HG02798 (cell line): Measurements from ENCODE around the gene LTBP3.

Experiments used
- ATAC-seq: cut with Tn5 transposase; IDR thresholded peaks from one replicate; pipeline ENCODE4 v1.9.1; 2021; ENCODE audit warnings: mild to moderate bottlenecking; ENCODE audit not compliant: unreplicated experiment, poor library complexity

LTBP3 gene

DNA sequence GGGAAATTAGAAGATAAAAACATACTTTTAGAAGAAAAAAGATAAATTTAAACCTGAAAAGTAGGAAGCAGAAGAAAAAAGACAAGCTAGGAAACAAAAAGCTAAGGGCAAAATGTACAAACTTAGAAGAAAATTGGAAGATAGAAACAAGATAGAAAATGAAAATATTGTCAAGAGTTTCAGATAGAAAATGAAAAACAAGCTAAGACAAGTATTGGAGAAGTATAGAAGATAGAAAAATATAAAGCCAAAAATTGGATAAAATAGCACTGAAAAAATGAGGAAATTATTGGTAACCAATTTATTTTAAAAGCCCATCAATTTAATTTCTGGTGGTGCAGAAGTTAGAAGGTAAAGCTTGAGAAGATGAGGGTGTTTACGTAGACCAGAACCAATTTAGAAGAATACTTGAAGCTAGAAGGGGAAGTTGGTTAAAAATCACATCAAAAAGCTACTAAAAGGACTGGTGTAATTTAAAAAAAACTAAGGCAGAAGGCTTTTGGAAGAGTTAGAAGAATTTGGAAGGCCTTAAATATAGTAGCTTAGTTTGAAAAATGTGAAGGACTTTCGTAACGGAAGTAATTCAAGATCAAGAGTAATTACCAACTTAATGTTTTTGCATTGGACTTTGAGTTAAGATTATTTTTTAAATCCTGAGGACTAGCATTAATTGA is 58.3 kb downstream of the LTBP3 start:
- ATAC-seq, result no peak

DNA sequence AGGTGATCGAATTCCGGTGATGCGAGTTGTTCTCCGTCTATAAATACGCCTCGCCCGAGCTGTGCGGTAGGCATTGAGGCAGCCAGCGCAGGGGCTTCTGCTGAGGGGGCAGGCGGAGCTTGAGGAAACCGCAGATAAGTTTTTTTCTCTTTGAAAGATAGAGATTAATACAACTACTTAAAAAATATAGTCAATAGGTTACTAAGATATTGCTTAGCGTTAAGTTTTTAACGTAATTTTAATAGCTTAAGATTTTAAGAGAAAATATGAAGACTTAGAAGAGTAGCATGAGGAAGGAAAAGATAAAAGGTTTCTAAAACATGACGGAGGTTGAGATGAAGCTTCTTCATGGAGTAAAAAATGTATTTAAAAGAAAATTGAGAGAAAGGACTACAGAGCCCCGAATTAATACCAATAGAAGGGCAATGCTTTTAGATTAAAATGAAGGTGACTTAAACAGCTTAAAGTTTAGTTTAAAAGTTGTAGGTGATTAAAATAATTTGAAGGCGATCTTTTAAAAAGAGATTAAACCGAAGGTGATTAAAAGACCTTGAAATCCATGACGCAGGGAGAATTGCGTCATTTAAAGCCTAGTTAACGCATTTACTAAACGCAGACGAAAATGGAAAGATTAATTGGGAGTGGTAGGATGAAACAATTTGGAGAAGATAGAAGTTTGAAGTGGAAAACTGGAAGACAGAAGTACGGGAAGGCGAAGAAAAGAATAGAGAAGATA is 59.0 kb downstream of the LTBP3 start, which contains the start of gene MALAT1:
Gene MALAT1, plus strand, starts transcription at position 69 of the 736 bp plus-strand sequence.
- peak; percentile 30 for ATAC-seq

DNA sequence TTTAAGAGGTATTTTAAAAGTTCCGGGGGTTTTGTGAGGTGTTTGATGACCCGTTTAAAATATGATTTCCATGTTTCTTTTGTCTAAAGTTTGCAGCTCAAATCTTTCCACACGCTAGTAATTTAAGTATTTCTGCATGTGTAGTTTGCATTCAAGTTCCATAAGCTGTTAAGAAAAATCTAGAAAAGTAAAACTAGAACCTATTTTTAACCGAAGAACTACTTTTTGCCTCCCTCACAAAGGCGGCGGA is 59.5 kb downstream of the LTBP3 start:
- no peak for ATAC-seq

DNA sequence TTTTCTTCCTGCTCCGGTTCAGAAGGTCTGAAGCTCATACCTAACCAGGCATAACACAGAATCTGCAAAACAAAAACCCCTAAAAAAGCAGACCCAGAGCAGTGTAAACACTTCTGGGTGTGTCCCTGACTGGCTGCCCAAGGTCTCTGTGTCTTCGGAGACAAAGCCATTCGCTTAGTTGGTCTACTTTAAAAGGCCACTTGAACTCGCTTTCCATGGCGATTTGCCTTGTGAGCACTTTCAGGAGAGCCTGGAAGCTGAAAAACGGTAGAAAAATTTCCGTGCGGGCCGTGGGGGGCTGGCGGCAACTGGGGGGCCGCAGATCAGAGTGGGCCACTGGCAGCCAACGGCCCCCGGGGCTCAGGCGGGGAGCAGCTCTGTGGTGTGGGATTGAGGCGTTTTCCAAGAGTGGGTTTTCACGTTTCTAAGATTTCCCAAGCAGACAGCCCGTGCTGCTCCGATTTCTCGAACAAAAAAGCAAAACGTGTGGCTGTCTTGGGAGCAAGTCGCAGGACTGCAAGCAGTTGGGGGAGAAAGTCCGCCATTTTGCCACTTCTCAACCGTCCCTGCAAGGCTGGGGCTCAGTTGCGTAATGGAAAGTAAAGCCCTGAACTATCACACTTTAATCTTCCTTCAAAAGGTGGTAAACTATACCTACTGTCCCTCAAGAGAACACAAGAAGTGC is 60.0 kb downstream of the LTBP3 start:
- no peak for ATAC-seq

DNA sequence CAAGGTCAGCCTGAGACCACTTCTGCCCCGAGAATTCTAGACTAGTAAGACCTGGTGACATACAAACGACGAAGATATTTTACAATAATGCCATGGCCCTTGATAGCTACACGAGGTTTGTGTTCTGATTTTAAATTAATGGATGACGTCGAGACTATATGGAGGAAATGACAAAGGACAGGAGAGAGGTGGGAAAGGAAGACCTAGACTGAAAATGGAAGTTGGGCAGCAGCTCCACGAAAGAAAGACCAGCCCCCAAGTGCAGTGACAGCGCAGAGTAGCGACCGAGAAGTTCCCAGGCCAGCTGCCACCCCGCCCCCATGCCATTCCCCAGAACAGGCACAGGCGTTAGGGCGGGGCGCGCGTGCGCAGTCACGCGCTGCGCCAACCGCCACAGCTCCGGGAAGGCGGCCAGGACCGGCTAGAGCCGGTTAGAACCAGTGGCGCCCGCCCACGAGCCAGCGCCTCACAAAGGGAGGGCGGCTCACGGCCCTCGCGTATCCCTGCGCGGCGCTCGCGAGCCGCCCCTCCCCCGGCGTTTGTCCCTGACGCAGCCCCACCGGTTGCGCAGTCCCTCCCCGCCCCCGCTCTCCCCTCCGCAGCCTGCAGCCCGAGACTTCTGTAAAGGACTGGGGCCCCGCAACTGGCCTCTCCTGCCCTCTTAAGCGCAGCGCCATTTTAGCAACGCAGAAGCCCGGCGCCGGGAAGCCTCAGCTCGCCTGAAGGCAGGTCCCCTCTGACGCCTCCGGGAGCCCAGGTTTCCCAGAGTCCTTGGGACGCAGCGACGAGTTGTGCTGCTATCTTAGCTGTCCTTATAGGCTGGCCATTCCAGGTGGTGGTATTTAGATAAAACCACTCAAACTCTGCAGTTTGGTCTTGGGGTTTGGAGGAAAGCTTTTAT is 60.8 kb downstream of the LTBP3 start:
- peak; percentile 78 for ATAC-seq

DNA sequence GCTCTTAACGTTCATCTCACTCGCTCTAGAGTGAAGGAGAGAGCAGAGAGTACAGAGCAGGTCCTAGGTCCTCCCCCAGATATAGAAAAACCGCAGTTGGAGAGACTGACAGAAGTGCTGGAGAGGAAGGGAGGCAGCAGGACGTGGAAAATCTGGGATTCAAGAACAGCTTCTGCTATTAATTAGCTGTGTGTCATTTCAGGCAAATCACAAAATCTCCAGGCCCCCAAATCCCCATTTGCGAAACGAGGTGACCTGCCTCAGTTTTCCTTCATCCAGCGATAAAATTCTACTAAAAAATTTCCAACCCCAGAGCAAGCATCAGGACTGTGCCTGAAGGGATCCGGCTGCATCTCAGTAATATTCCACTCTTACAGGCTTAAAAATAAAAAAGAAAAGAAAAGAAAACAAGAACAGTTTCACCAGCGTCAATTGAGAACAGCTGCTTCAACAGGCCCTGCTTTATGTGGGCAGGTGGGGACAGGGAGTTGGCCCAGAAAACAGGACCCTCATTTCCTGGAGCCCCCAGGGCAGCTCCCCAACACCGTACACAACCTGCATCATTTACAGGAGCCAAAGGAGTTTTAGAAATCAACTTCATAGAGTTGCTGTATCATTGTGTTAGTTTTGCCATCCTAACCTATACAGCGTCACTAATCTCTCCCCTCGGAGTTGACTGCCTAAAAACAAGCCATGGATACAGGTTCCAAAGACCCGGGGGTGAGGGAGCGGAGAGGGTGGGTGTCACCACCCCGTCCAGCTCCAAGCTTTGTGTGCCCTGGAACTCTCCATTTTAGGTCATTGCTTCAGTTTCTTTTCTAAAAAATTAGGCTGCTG is 61.6 kb downstream of the LTBP3 start:
- ATAC-seq, result peak; percentile 0

DNA sequence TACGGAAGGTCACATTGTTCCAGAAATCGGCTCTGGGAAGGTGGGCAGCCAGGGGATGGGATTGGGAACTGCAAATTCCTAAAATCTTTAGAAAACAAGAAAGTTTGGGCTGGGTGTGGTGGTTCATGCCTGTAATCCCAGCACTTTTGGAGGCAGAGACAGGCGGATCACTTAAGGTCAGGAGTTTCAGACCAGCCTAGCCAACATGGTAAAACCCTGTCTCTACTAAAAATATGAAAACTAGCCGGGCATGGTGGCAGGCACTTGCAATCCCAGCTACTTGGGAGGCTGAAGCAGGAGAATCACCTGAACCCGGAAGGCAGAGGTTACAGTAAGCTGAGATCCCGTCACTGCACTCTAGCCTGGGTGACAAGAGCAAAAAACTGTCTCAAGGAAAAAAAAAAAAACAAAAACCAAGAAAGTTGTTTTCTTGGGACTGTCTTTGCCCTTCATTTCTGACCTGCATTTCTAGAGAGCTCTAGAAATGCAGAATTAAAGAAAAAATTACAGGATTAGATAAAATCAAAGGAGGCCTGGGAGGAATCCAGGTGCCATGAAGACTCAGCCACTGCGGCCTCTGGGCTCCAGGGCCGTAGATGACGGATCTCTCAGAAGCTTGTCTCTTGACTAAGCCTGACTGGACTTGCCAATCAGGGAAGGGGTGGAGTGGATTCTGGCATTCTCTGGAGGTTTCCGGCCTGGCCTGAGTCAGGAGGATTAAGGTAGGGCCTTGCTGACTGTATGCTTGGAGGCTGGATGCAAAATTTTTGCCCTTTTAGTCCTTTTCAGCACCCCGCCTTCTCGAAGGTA is 64.6 kb downstream of the LTBP3 start:
- no peak for ATAC-seq

DNA sequence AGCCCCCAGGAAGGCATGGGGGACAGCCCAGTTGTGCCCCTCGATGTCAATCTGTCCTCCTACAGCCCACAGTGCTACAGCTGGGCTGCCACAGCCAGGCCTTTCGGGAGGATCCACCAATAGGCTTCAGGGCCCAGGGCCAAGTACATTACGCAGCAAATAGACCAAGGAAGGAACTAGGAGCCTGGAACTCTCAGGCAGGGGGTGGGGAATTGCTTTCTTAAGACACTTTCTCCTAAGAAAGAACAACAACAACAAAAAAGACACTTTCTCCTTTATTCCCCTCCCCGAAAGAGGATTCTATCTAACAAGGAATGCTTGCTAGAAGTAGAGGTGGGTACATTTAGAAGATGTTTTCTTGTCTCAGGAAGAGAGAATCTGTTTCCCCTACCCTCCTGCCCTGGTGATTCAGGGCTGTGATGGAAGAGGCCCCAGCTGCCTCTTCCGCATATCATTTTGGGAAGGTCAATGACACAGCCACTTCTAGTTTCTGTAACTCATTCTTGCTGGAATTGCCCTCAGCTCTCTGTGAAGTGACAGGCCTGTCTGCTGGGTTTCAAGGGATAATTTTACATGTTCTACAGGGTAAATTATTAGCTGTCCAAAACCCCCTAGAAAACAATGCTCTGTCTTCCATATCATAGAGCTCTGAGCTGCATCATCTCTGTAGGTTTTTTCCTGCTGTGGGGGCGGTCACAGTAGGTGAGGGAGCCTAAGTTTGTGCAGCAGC is 65.4 kb downstream of the LTBP3 start:
- peak; percentile 16 for ATAC-seq

DNA sequence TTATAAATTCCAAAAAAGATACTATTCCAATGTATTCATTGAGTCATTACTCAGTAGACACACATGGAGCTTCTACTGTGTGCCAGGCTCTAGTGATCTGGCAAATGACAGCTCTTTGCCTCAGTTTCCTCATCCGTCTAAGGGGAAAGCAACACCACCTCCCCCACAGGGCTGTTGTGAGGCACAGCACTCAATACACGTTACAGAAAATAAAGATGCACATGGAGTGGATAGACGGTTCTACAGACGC is 65.8 kb downstream of the LTBP3 start:
- ATAC-seq, result no peak

DNA sequence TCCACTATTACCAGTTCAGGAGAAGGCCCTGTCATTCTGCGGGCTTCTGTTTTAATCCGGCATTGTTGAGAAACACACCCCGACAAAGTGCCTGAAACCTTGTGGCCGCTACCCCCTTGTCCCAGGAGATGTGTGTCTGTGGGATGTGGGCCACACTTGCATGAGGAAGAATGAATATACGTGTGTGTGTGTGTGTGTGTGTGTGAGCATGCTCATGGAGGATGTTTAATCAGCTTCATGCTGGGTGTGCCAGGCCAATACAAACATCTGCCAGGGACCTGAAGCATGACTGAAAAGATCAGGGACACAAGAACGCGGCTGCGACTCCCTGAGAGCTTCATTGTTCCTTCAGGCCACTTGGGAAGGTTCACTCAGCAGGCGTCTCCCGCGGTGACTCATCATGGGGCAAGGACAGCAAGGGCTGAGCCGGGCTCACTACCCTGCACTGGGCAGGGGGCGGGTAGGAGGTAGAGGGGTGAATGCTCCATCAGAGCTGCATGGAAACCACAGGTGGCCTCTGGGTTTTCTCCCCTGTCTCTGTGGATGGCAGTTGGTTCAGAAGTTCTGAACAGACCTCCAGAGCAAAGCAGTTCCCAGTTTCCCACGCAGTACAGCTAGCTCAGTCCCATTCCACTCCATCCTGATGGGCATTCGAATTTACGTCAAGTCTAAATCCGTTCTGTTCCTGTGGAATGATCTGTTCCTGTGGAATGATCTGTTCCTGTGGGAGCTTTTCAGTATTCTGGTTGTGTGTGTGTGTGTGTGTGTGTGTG is 66.4 kb downstream of the LTBP3 start:
- no peak for ATAC-seq

DNA sequence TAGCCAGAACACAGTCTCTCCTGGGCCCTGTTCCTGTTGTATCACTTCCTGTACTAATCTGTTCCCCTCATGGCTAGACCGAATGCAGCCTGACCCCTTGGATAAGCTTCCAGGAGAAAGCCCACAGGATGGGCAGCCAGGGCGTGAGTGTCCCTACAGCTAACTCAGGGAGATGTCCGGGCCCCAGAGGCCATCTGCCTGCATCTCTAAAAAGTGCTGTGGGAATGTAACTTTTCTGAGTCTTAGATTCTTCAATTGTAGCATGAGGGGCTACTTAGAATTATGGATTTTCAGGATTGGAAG is 67.0 kb downstream of the LTBP3 start:
- ATAC-seq, result no peak

DNA sequence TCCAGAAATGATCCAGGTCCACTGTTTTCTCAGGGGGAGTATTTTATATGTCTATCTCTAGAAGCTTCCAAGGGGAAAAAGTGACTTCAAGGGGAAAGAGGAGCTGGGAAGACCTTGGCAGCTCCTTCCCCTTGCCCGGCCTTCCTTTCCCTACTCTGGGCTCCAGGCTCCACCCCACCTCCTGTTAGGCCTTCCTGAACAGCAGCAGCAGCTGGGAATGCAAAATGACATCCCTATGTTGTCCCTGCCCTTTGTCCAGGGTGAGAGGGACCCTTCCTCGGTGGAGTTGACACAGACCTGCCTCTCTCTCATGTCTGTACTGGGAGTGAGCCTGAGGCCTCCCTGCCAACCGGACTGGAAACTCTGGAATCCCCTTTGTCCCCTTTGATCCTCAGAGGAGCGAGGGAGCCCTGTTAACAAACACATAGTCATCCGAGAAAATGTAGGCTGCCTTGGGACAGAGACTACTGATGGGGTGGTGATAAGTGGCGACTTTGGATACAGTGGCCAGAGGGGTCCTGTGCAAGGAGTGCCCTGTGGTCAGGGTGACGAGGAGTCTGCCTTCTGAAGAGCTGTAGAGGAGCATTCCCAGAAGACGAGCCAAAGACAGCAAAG is 68.3 kb downstream of the LTBP3 start:
- ATAC-seq, result no peak

DNA sequence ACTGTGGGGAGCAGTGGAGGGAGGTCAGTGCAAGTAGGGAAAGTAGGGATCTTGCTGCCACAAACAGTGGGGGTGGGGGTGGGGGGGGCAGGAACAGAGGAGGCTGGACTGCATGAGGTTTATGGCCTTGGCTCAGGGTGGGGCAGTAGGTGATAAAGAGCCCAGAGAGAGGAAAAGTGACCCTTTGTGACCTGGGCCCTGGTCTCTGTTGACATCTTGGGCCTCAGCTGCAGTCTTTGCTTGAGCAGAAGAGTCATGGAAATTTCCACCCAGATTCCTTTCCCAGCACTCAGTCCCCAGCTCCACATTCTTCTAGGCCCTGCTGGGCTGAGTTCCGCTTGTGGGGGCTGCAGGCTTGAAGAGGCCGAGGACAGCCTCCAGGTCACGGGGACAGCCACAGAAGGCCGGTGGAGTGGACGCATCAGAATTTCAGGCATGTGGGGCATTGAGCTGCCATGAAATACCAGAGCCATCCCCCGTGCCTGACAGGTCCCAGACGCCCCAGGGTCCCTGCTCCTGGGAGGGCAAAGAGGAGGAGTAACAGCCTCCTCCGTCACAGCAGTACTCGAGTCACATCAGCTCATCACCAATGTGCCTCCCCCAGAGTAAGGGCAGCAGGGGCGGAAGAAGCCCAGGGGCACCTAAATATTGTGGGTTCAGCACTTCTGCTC is 69.0 kb downstream of the LTBP3 start:
- ATAC-seq, result no peak
